Right cardiac atrium (tissue), 5 donors: ENCODE measurements around the gene TTC12. TPM values are rescaled to one million over a fixed set of nuclear protein-coding genes. Genes with fewer than 3 reads are reported as not detected.

Experiments used
- ATAC-seq, 2 donors: fragments of 200-7000 bp; cut with Tn5 transposase; one replicate each; pipeline versions ENCODE4 v1.8.0 to v1.9.1; 2020; ENCODE audit warnings: moderate library complexity in 2 of 2, mild to moderate bottlenecking in 1 of 2
- DNase-seq, 3 donors: peaks; one replicate each; pipeline ENCODE4 v3.0.0-alpha.2; 2020
- H3K27ac ChIP-seq: one replicate; pipeline ENCODE4 v1.5.1; 2013; ENCODE audit warnings: mild to moderate bottlenecking, low read length, control low read depth, moderate library complexity
- H3K27me3 ChIP-seq: one replicate; pipeline ENCODE4 v1.6.1; 2013; ENCODE audit not compliant: control insufficient read depth, insufficient read depth
- H3K4me1 ChIP-seq: one replicate; pipeline ENCODE4 v1.6.1; 2013; ENCODE audit warnings: low read length; ENCODE audit not compliant: control insufficient read depth, insufficient read depth
- H3K4me3 ChIP-seq: one replicate; pipeline ENCODE4 v1.5.1; 2013; ENCODE audit warnings: low read length, control low read depth
- H3K9me3 ChIP-seq: one replicate; pipeline ENCODE4 v1.6.1; 2013; ENCODE audit warnings: low read length; ENCODE audit not compliant: control insufficient read depth
- WGBS: extraction: QIAGEN DNeasy Blood & Tissue Kit; methylation state at CpG from one replicate; pipeline ENCODE4 v1.1.7; 2013; 5-methylcytosine and 5-hydroxymethylcytosine counted together
- intact Hi-C, 4 donors: fragments of 100-400 bp; cut with DNase I; formaldehyde crosslinking; loops; one replicate each; pipeline versions ENCODE4 v1.11.0 to v1.14.0; 2022 to 2023
- polyA plus RNA-seq: library from polyadenylated mRNA; stranded (reverse); fragments of 200-250 nt; gene quantifications from one replicate; pipeline ENCODE4 v1.2.3, GENCODE V29; 2013
- total RNA-seq, 4 donors: library from RNA; stranded (reverse); fragmentation: NEBNext Ultra II Directional; extraction: Animal tissue kit (Norgen Biotek cat#: 25700); gene quantifications; one replicate each; pipeline ENCODE4 v1.2.1, GENCODE V29; 2021
- donor health status: healthy with polysubstance abuse.
- donor health status: DM: no; HTN: yes; CAD: no.
- donor health status: DM: no; HTN: no; CAD: no.
- donor health status: DM: no; HTN: yes; CAD: no; lungs with severe emphysema.
- donor health status: DM: yes; HTN: yes; CAD: no.

The TTC12 gene
- total and polyA plus RNA-seq, 5 donors = 5.0 to 10.9 (median 5.4) TPM

GRCh38 chr11:113305440-113306336 lies 8.7 kb upstream of the TTC12 start:
- Histone ChIP-seq H3K4me1 (no peaks in the 10 kb centered on the region), H3K27me3 (no peaks in the 10 kb centered on the region), H3K9me3 (no peaks in the 10 kb centered on the region), H3K27ac (no peak overlapping the region), H3K4me3 (no peak overlapping the region)
- ATAC-seq = peak; percentile 89
- 41% methylated on average over 12 of the region's 12 CpGs for WGBS
- peak; percentile 80 to 94 (median 89) for DNase-seq
- intact Hi-C loops = loop anchor here (2.0 to 5.0 kb wide), 5 partner anchors 225 to 432 kb away; no protein-coding TSS in a partner anchor

- no peaks in the 10 kb centered on the region for H3K27me3 ChIP-seq
- 40% methylated on average over 2 of the region's 2 CpGs for whole genome bisulfite sequencing
- DNase-seq (no peak), ATAC-seq (no peak)
- no peak overlapping the region for H3K27ac ChIP-seq
- intact Hi-C loops = loop anchor here (5.0 kb wide), 3 partner anchors 224 to 429 kb away; no protein-coding TSS in a partner anchor
- no peak overlapping the region for H3K4me3 ChIP-seq
- no peaks in the 10 kb centered on the region for H3K9me3 ChIP-seq
- H3K4me1 ChIP-seq = no peaks in the 10 kb centered on the region
Measured at GRCh38 chr11:113308601-113309000, 5.8 kb upstream of the TTC12 start.

- no peaks in the 10 kb centered on the region for H3K4me1 ChIP-seq
- H3K27ac ChIP-seq = no peak overlapping the region
- 95% methylated on average over 1 of the region's 1 CpG for WGBS
- H3K27me3 ChIP-seq = no peaks in the 10 kb centered on the region
- H3K4me3 ChIP-seq = no peak overlapping the region
- intact Hi-C loops = no loop called here
- ATAC-seq (no peak), DNase-seq (no peak)
- H3K9me3 ChIP-seq = no peaks in the 10 kb centered on the region
Measured at GRCh38 chr11:113311536-113311935, 2.8 kb upstream of the TTC12 start.

GRCh38 chr11:113313601-113314000 lies 782 bp upstream of the TTC12 start:
- Histone ChIP-seq H3K9me3 (no peaks in the 10 kb centered on the region), H3K27ac (no peak overlapping the region), H3K27me3 (no peaks in the 10 kb centered on the region), H3K4me1 (no peaks in the 10 kb centered on the region), H3K4me3 (no peak overlapping the region)
- ATAC-seq = no peak
- intact Hi-C loops = no loop called here
- no peak for DNase-seq
- 93% methylated on average over 3 of the region's 3 CpGs for WGBS

- no peak for ATAC-seq
- Histone ChIP-seq H3K4me1 (no peaks in the 10 kb centered on the region), H3K4me3 (peak overlapping the region; percentile 84), H3K27me3 (no peaks in the 10 kb centered on the region), H3K9me3 (no peaks in the 10 kb centered on the region), H3K27ac (no peak overlapping the region)
- intact Hi-C loops = no loop called here
- DNase-seq = no peak
- 3% methylated on average over 9 of the region's 9 CpGs for WGBS
Measured at GRCh38 chr11:113314065-113314388, 356 bp upstream of the TTC12 start.

GRCh38 chr11:113315811-113316210 lies 1.4 kb downstream of the TTC12 start:
- Histone ChIP-seq H3K27ac (no peak overlapping the region), H3K9me3 (no peaks in the 10 kb centered on the region), H3K4me3 (no peak overlapping the region), H3K27me3 (no peaks in the 10 kb centered on the region), H3K4me1 (no peaks in the 10 kb centered on the region)
- no peak for DNase-seq
- intact Hi-C loops = no loop called here
- 54% methylated on average over 6 of the region's 6 CpGs for WGBS
- ATAC-seq = no peak

- ATAC-seq = no peak
- intact Hi-C loops = no loop called here
- DNase-seq = no peak
- no peaks in the 10 kb centered on the region for H3K27me3 ChIP-seq
- H3K4me1 ChIP-seq = no peaks in the 10 kb centered on the region
- WGBS = 70% methylated on average over 1 of the region's 1 CpG
- H3K4me3 ChIP-seq = no peak overlapping the region
- H3K27ac ChIP-seq = no peak overlapping the region
- no peaks in the 10 kb centered on the region for H3K9me3 ChIP-seq
Measured at GRCh38 chr11:113316256-113316655, 1.9 kb downstream of the TTC12 start.

GRCh38 chr11:113317339-113317738 lies 3.0 kb downstream of the TTC12 start:
- ATAC-seq (no peak), DNase-seq (no peak)
- no peak overlapping the region for H3K4me3 ChIP-seq
- 86% methylated on average over 2 of the region's 2 CpGs for WGBS
- no peaks in the 10 kb centered on the region for H3K4me1 ChIP-seq
- H3K9me3 ChIP-seq = no peaks in the 10 kb centered on the region
- H3K27me3 ChIP-seq = no peaks in the 10 kb centered on the region
- intact Hi-C loops = no loop called here
- no peak overlapping the region for H3K27ac ChIP-seq

GRCh38 chr11:113319085-113319484 lies 4.7 kb downstream of the TTC12 start:
- Histone ChIP-seq H3K27me3 (no peaks in the 10 kb centered on the region), H3K4me3 (no peak overlapping the region), H3K4me1 (no peaks in the 10 kb centered on the region), H3K27ac (no peak overlapping the region), H3K9me3 (no peaks in the 10 kb centered on the region)
- 97% methylated on average over 4 of the region's 4 CpGs for WGBS
- no peak for DNase-seq
- no peak for ATAC-seq
- intact Hi-C loops = no loop called here

GRCh38 chr11:113322158-113322557 lies 7.8 kb downstream of the TTC12 start:
- 57% methylated on average over 4 of the region's 4 CpGs for WGBS
- no peak for ATAC-seq
- intact Hi-C loops = no loop called here
- Histone ChIP-seq H3K27ac (no peak overlapping the region), H3K27me3 (no peaks in the 10 kb centered on the region), H3K4me1 (no peaks in the 10 kb centered on the region), H3K4me3 (no peak overlapping the region), H3K9me3 (no peaks in the 10 kb centered on the region)
- DNase-seq = no peak

GRCh38 chr11:113324250-113324649 lies 9.9 kb downstream of the TTC12 start:
- 93% methylated on average over 5 of the region's 5 CpGs for WGBS
- Histone ChIP-seq H3K27ac (no peak overlapping the region), H3K9me3 (no peaks in the 10 kb centered on the region), H3K27me3 (no peaks in the 10 kb centered on the region), H3K4me1 (no peaks in the 10 kb centered on the region), H3K4me3 (no peak overlapping the region)
- DNase-seq (no peak), ATAC-seq (no peak)
- intact Hi-C loops = no loop called here
